Adrenal gland (tissue), 5 donors: Measurements from ENCODE around the gene MYMK.

Source experiments
- POLR2A ChIP-seq, 2 donors: fragments of 450-650 bp; IDR thresholded peaks; one replicate each; pipeline ENCODE4 v1.6.1; 2017; ENCODE audit warnings: antibody characterized with exemption in 2 of 2, mild to moderate bottlenecking in 2 of 2, moderate library complexity in 1 of 2
- TF ChIP-seq, protein P1 (sequence below), 6 experiments: fragments of 450-650 bp in 4 of 6; fragments of 200-600 bp in 2 of 6; sonication (generic) in 1 of 6; IDR thresholded peaks; 1 replicate in 5 of 6; 2 replicates in 1 of 6; pipeline versions ENCODE4 v1.5.1 to v1.8.0; 2016 to 2021; ENCODE audit warnings: antibody characterized with exemption in 6 of 6, mild to moderate bottlenecking in 2 of 6, moderate library complexity in 1 of 6
- donor health status: DM: no; HTN: no; CAD: no.

DNA sequence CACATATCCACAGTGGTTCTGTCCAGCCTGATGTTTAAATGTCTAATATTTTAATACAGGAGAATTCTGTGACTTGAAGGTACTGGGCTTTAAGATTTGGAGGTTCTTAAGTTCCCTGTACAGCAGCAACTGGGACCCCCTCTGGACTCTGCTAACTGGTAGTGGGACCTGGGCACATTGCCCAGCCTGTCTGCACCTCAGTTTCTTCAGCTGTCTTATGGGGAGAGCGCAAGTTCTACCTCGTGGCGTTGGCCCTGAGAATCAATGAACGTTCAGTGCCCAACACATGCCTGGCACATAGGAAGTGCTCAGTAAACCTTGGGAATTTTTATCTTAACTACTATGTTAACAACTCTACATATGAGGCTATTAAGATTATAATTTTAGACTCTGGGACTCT, 47.3 kb downstream of the MYMK start:
- TF ChIP-seq, protein P1, sequence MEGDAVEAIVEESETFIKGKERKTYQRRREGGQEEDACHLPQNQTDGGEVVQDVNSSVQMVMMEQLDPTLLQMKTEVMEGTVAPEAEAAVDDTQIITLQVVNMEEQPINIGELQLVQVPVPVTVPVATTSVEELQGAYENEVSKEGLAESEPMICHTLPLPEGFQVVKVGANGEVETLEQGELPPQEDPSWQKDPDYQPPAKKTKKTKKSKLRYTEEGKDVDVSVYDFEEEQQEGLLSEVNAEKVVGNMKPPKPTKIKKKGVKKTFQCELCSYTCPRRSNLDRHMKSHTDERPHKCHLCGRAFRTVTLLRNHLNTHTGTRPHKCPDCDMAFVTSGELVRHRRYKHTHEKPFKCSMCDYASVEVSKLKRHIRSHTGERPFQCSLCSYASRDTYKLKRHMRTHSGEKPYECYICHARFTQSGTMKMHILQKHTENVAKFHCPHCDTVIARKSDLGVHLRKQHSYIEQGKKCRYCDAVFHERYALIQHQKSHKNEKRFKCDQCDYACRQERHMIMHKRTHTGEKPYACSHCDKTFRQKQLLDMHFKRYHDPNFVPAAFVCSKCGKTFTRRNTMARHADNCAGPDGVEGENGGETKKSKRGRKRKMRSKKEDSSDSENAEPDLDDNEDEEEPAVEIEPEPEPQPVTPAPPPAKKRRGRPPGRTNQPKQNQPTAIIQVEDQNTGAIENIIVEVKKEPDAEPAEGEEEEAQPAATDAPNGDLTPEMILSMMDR (IDR thresholded peaks at IDR 0.05) = no peak
- TF ChIP-seq POLR2A (IDR thresholded peaks at IDR 0.05) = no peak
